Body of pancreas (tissue), 4 donors: ENCODE measurements around the gene BABAM2.

Source experiments
- CTCF ChIP-seq, 7 experiments: fragments of 450-650 bp in 4 of 7; fragments of 200-600 bp in 3 of 7; sonication (generic) in 3 of 7; IDR thresholded peaks; one replicate each; pipeline ENCODE4 v1.5.1; 2016 to 2019; ENCODE audit warnings: antibody characterized with exemption in 7 of 7
- POLR2A ChIP-seq, 3 donors: fragments of 450-650 bp; IDR thresholded peaks; one replicate each; pipeline ENCODE4 v1.6.1; 2016; ENCODE audit warnings: antibody characterized with exemption in 3 of 3, mild to moderate bottlenecking in 2 of 3

GRCh38 chr2:28343971-28344715 lies 453.6 kb downstream of the BABAM2 start:
- no peak for TF ChIP-seq CTCF (IDR thresholded peaks at IDR 0.05)
- no peak for TF ChIP-seq POLR2A (IDR thresholded peaks at IDR 0.05)
